ENCODE measurements around the gene NCAPG2. TPM values are rescaled to one million over a fixed set of nuclear protein-coding genes. Genes with fewer than 3 reads are reported as not detected.

The NCAPG2 gene
- total RNA-seq, 1 donor from 2014 or later, result 8.2 TPM

DNA sequence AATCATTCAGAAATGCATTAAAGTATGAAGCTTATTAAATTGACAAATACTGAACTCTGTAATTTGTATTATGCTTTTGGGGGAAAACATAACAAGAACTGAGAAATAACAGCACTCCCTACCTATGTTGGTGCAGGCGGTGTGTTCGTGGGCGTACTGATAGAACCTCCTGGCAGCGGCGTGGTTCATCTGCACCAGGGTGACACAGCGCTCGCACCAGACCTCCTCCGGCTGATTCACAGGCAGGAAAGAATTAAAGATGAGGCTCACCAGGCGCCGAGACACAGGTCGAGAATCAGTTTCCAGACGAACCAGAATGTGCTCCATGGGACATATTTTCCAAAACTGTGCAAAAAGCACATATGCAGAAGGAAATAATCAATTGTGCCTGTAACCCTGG, 40.2 kb downstream of the NCAPG2 start:
- Mint-ChIP-seq H3K27ac (no peak overlapping the region), H3K36me3 (ENCODE audit: low read depth) (peaks cover 18% of the 10 kb centered on the region), H3K4me1 (no peaks in the 10 kb centered on the region), H3K4me3 (no peak overlapping the region), H3K9me3 (no peaks in the 10 kb centered on the region), H3K27me3 (no peaks in the 10 kb centered on the region)
- intact Hi-C loops (cut with micrococcal nuclease), result no loop called here
- ATAC-seq (ENCODE audit: low read depth) (no peak), DNase-seq (no peak)
- POLR2A ChIA-PET, result no interaction called here
- CTCF ChIA-PET, result no interaction called here
- TF ChIP-seq, protein P1, sequence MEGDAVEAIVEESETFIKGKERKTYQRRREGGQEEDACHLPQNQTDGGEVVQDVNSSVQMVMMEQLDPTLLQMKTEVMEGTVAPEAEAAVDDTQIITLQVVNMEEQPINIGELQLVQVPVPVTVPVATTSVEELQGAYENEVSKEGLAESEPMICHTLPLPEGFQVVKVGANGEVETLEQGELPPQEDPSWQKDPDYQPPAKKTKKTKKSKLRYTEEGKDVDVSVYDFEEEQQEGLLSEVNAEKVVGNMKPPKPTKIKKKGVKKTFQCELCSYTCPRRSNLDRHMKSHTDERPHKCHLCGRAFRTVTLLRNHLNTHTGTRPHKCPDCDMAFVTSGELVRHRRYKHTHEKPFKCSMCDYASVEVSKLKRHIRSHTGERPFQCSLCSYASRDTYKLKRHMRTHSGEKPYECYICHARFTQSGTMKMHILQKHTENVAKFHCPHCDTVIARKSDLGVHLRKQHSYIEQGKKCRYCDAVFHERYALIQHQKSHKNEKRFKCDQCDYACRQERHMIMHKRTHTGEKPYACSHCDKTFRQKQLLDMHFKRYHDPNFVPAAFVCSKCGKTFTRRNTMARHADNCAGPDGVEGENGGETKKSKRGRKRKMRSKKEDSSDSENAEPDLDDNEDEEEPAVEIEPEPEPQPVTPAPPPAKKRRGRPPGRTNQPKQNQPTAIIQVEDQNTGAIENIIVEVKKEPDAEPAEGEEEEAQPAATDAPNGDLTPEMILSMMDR (IDR thresholded peaks at IDR 0.05), result no peak

DNA sequence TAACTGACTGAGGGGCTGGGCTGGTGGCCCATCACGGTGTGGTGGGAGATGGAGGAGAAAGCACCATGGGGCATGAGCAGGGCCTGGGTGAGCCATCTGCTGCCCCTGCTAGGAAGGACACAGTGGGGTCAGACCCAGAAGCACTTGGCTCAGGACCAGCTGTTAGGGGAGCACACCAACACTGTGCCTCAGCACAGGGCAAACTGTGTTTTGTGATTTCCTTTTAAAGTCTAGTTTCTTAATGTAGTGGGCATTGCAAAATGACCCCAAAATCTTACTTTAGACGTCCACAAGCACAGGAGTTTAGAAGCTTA, 41.2 kb downstream of the NCAPG2 start:
- ChIA-PET CTCF (no interaction called here), POLR2A (no interaction called here)
- no peaks in the 10 kb centered on the region for H3K27me3 Mint-ChIP-seq
- no peaks in the 10 kb centered on the region for H3K9me3 Mint-ChIP-seq
- H3K4me1 Mint-ChIP-seq, result no peaks in the 10 kb centered on the region
- peaks cover 18% of the 10 kb centered on the region for H3K36me3 Mint-ChIP-seq (ENCODE audit: low read depth)
- H3K4me3 Mint-ChIP-seq, result no peak overlapping the region
- no peak for ATAC-seq (ENCODE audit: low read depth)
- H3K27ac Mint-ChIP-seq, result no peak overlapping the region
- DNase-seq, result no peak
- intact Hi-C loops (cut with micrococcal nuclease), result no loop called here
- TF ChIP-seq, protein P1 (IDR thresholded peaks at IDR 0.05), result no peak

DNA sequence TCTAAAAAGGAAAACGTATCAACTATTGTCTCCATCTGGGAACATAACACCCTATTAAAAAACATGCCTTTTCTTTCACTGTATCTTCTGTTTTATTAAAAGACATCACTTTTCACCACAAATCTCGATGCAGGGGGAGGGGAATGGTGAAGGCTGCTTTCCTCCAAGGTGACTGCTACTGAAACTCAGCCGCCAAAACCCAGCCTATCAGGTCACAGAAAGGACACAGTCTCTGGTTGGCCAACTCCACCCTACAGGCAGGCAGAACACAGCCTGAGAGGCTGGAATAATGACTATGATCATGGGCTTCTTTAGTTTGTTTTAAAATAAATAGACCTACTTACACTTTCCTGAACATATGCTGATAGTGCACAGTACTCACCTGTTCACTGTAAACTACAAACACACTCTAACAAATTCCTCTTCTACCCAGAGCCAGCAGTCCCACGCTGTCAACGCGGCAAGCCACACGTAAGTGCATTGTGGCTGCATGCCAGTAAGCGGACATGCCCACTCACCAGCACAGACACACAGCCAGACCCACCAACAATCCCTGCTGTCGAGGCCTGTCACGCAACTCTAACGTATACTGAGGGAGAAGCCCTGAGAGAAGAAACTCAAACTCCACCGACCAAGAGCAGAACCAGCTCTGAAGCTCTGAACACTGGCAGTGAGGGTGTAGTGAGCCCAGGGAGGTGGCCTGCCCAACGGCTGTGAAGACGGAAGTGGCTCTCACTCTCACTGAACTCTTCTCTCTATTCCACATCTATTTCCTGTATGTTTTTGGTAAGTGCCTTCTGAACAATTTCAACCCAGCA, 41.8 kb downstream of the NCAPG2 start:
- H3K27ac Mint-ChIP-seq, result no peak overlapping the region

DNA sequence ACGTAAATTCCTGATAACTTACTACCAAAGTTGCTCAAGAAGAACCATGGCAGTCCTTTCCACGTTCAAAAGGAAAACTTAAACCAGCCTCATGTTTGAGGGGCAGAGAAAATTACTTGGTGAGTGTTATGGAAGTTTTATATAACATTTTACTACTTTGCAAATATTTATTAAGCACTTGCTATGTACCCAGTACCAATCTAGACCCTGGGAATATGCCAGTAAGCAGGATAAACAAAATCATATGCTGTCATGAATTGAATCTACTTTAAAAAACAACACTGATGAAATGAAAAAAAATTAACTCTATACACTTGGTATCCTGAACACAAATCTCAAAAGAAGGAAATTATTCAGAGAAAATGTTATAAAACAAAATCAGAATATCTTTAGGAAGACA, 46.1 kb downstream of the NCAPG2 start:
- Mint-ChIP-seq H3K4me3 (no peak overlapping the region), H3K36me3 (ENCODE audit: low read depth) (peaks cover 33% of the 10 kb centered on the region), H3K27ac (no peak overlapping the region), H3K27me3 (no peaks in the 10 kb centered on the region), H3K9me3 (no peaks in the 10 kb centered on the region), H3K4me1 (no peaks in the 10 kb centered on the region)
- ChIA-PET CTCF (no interaction called here), POLR2A (no interaction called here)
- TF ChIP-seq, protein P1 (IDR thresholded peaks at IDR 0.05), result no peak
- ATAC-seq (ENCODE audit: low read depth) (no peak), DNase-seq (no peak)
- intact Hi-C loops (cut with micrococcal nuclease), result no loop called here

More for the DNA sequence above, 41.8 kb downstream of the NCAPG2 start:
- intact Hi-C loops (cut with micrococcal nuclease), result no loop called here
- ATAC-seq (ENCODE audit: low read depth), result no peak
- ChIA-PET CTCF (no interaction called here), POLR2A (no interaction called here)
- no peaks in the 10 kb centered on the region for H3K27me3 Mint-ChIP-seq
- H3K36me3 Mint-ChIP-seq (ENCODE audit: low read depth), result peaks cover 18% of the 10 kb centered on the region
- TF ChIP-seq, protein P1 (IDR thresholded peaks at IDR 0.05), result no peak
- no peak overlapping the region for H3K4me3 Mint-ChIP-seq
- no peak for DNase-seq
- no peaks in the 10 kb centered on the region for H3K4me1 Mint-ChIP-seq
- no peaks in the 10 kb centered on the region for H3K9me3 Mint-ChIP-seq

DNA sequence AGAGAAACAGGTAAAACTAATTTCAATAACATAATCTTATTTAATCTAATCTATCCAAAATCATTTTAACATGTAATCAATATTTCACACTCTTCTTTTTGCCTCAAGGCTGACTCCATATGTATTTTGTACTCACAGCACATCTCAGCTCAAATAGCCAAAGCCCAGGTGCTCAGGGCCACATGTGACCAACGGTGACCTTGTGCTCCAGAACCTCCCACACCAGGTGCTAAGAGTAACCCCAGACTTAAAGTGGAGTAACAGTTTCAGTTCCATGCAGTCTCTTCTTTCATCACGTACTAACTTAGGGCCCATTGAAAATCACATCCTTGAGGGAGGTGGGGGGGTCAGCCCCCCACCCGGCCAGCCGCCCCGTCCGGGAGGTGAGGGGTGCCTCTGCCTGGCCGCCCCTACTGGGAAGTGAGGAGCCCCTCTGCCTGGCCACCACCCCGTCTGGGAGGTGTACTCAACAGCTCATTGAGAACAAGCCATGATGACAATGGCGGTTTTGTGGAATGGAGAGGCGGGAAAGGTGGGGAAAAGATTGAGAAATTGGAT, 47.3 kb downstream of the NCAPG2 start:
- Mint-ChIP-seq H3K27me3 (no peaks in the 10 kb centered on the region), H3K36me3 (ENCODE audit: low read depth) (peaks cover 23% of the 10 kb centered on the region), H3K27ac (no peak overlapping the region), H3K4me3 (no peak overlapping the region), H3K9me3 (no peaks in the 10 kb centered on the region), H3K4me1 (no peaks in the 10 kb centered on the region)
- DNase-seq (no peak), ATAC-seq (ENCODE audit: low read depth) (no peak)
- ChIA-PET POLR2A (no interaction called here), CTCF (no interaction called here)
- intact Hi-C loops (cut with micrococcal nuclease), result no loop called here
- TF ChIP-seq, protein P1 (IDR thresholded peaks at IDR 0.05), result no peak
